K562 (cell line): ENCODE measurements around the gene TGM1. TPM values are rescaled to one million over a fixed set of nuclear protein-coding genes. Genes with fewer than 3 reads are reported as not detected.
A peak's percentile ranks its signal among the peaks of the same experiment; 100 is the strongest.

ENCODE experiments used
- ATAC-seq: fragments of 200-7000 bp; cut with Tn5 transposase; 3 replicates; pipeline ENCODE4 v1.9.1; 2020; ENCODE audit warnings: moderate library complexity
- BruUV-seq: library from RNA; stranded (reverse); fragments of 400-500 nt; replicated peaks from 2 replicates; lab custom pipeline; 2021; lab: Mats Ljungman, UMichigan
- CTCF ChIA-PET: fragments of 300-600 bp; formaldehyde crosslinking; extraction: SDS; loops from one replicate; lab custom pipeline; 2021; ENCODE audit warnings: low intra/inter-chr PET ratio; lab: Yijun Ruan, JAX
- POLR2A ChIA-PET: fragments of 300-600, 350-650 bp; sonication (Branson Sonifier 250); formaldehyde crosslinking; extraction: SDS; loops from one replicate; lab custom pipeline; 2021; ENCODE audit warnings: antibody characterized with exemption, inconsistent platforms; lab: Yijun Ruan, JAX
- DNase-seq, 4 experiments: peaks; one replicate each; pipeline versions ENCODE4 v3.0.0 to v3.0.0-alpha.2; 2011 to 2018; ENCODE audit warnings: low spot score in 3 of 4, mixed read lengths in 3 of 4; ENCODE audit errors: extremely low read depth in 1 of 4
- FAIRE-seq: peaks from 2 replicates; lab custom pipeline; 2011; peaks lifted over from hg19 to GRCh38; lab: Jason Lieb, UNC
- H2AFZ ChIP-seq: 2 replicates; pipeline ENCODE4 v1.6.0; 2011; ENCODE audit warnings: low read depth, low read length, control low read depth, inconsistent platforms
- H3K27ac ChIP-seq: fragments of 200-600 bp; 3 replicates; pipeline ENCODE4 v1.8.0; 2011; ENCODE audit warnings: low read depth, mild to moderate bottlenecking, control low read depth, inconsistent platforms, low read length, moderate library complexity, mixed read lengths; ENCODE audit errors: extremely low read depth
- H3K27me3 ChIP-seq, 2 experiments: fragments of 300-600 bp in 1 of 2; 2 replicates in 1 of 2; 3 replicates in 1 of 2; pipeline versions ENCODE4 v1.6.0 to v1.8.0; 2011; ENCODE audit warnings: inconsistent platforms in 2 of 2, low read length in 2 of 2, mild to moderate bottlenecking in 1 of 2, mixed read lengths in 1 of 2, moderate library complexity in 1 of 2; ENCODE audit not compliant: control insufficient read depth in 2 of 2, insufficient read depth in 2 of 2
- H3K36me3 ChIP-seq: fragments of 300-600 bp; 3 replicates; pipeline ENCODE4 v1.8.0; 2011; ENCODE audit warnings: mild to moderate bottlenecking, low read length, inconsistent platforms; ENCODE audit not compliant: control insufficient read depth, insufficient read depth
- H3K4me1 ChIP-seq, 2 experiments: fragments of 200-600 bp in 1 of 2; replicated peaks in 1 of 2; 2 replicates in 1 of 2; 3 replicates in 1 of 2; pipeline versions ENCODE4 v1.5.1 to v1.8.0; 2011; ENCODE audit warnings: inconsistent platforms in 2 of 2, low read length in 2 of 2, mild to moderate bottlenecking in 1 of 2, mixed read lengths in 1 of 2, moderate library complexity in 1 of 2; ENCODE audit not compliant: control insufficient read depth in 2 of 2, insufficient read depth in 2 of 2
- H3K4me2 ChIP-seq: 2 replicates; pipeline ENCODE4 v1.6.1; 2011; ENCODE audit warnings: low read length, control low read depth, inconsistent platforms, mixed read lengths; ENCODE audit not compliant: insufficient read depth
- H3K4me3 ChIP-seq: fragments of 200-600 bp; sonication (generic), shearing (Covaris generic); 2 replicates; pipeline ENCODE4 v1.5.1; 2016; ENCODE audit warnings: control low read depth, inconsistent platforms
- H3K79me2 ChIP-seq: fragments of 200-600 bp; 3 replicates; pipeline ENCODE4 v1.8.0; 2011; ENCODE audit warnings: low read length, inconsistent platforms; ENCODE audit not compliant: control insufficient read depth, insufficient read depth
- H3K9ac ChIP-seq, 2 experiments: 2 replicates each; pipeline versions ENCODE4 v1.6.0 to v1.6.1; 2011; ENCODE audit warnings: low read depth in 2 of 2, low read length in 2 of 2, control low read depth in 1 of 2, inconsistent platforms in 1 of 2, mild to moderate bottlenecking in 1 of 2, mixed read lengths in 1 of 2; ENCODE audit not compliant: insufficient read depth in 1 of 2
- H3K9me1 ChIP-seq: one replicate; pipeline ENCODE4 v1.6.0; 2011; ENCODE audit warnings: inconsistent platforms, mild to moderate bottlenecking, low read length, moderate library complexity; ENCODE audit not compliant: control insufficient read depth, insufficient read depth
- H3K9me3 ChIP-seq: replicated peaks from 2 replicates; pipeline ENCODE4 v1.5.1; 2011; ENCODE audit warnings: low read depth, low read length, inconsistent platforms; ENCODE audit not compliant: control insufficient read depth, insufficient read depth
- H4K20me1 ChIP-seq: replicated peaks from 2 replicates; pipeline ENCODE4 v1.6.1; 2011; ENCODE audit warnings: low read length, inconsistent platforms, mixed read lengths; ENCODE audit not compliant: control insufficient read depth, insufficient read depth
- ERF ChIP-seq: fragments of 450-650 bp; formaldehyde crosslinking; IDR thresholded peaks from 2 replicates; pipeline ENCODE4 v1.4.0; 2020; ENCODE audit warnings: mild to moderate bottlenecking, mixed read lengths
- ESRRB ChIP-seq: fragments of 250-450 bp; sonication (Bioruptor Pico); IDR thresholded peaks from 2 replicates; pipeline ENCODE4 v1.5.0; 2020; ENCODE audit warnings: mild to moderate bottlenecking, moderate library complexity, borderline replicate concordance
- SLC30A9 ChIP-seq: fragments of 250-450 bp; sonication (Bioruptor Pico); IDR thresholded peaks from 2 replicates; pipeline ENCODE4 v1.8.0; 2022; ENCODE audit warnings: mild to moderate bottlenecking, moderate library complexity
- ZNF395 ChIP-seq: fragments of 200-800 bp; sonication (Bioruptor generic); IDR thresholded peaks from 2 replicates; pipeline ENCODE4 v1.6.1; 2017; ENCODE audit warnings: missing genetic modification characterization, missing compliant biosample characterization
- WGBS: fragments of 100-300 bp; shearing (Covaris generic); methylation state at CpG from one replicate; pipeline ENCODE4 v1.1.6; 2016; ENCODE audit warnings: low coverage, mixed read lengths; ENCODE audit not compliant: insufficient coverage; ENCODE audit errors: missing lambda C conversion rate; 5-methylcytosine and 5-hydroxymethylcytosine counted together
- in situ Hi-C: fragments of 300-500 bp; cut with MboI; formaldehyde crosslinking; loops from 4 replicates; pipeline ENCODE4 v1.15.0; 2018; ENCODE audit warnings: inconsistent platforms, mixed read lengths
- intact Hi-C: fragments of 100-400 bp; cut with micrococcal nuclease; formaldehyde crosslinking; loops from 2 replicates; pipeline ENCODE4 v1.14.2; 2022
- polyA plus RNA-seq, 8 experiments: library from polyadenylated mRNA; depleted of rRNA in 4 of 8; stranded (reverse) in 5 of 8; unstranded in 3 of 8; fragments of >200 nt; fragmentation: Nextera tagmentation in 2 of 8; fragmentation: Illumina TruSeq in 1 of 8; extraction: Ambion mirVana in 2 of 8; extraction: Trizol in 1 of 8; gene quantifications; 2 replicates each; pipeline versions ENCODE4 v1.2.1 to v1.2.3, GENCODE V29; 2011 to 2014; ENCODE audit warnings: inconsistent platforms in 1 of 8, missing spikeins in 1 of 8
- total RNA-seq, 7 experiments: library from RNA; depleted of rRNA in 6 of 7; stranded (reverse); fragments of >200 nt in 6 of 7; fragmentation: Illumina TruSeq in 2 of 7; extraction: Trizol in 2 of 7; gene quantifications; 2 replicates each; pipeline versions ENCODE4 v1.2.1 to v1.2.3, GENCODE V29; 2011 to 2021; ENCODE audit warnings: low replicate concordance in 1 of 7

The TGM1 gene
- total and polyA plus RNA-seq, 9 of the 15 experiments (the other 6 are each of a cell fraction or from before 2014, with no cell fraction given) = 0.13 to 4.4 (median 0.88) TPM

- TF ChIP-seq SLC30A9 (CRISPR knock-in tag) (no peak), ESRRB (CRISPR knock-in tag) (no peak), ERF (CRISPR knock-in tag) (no peak), ZNF395 (CRISPR knock-in tag) (no peak)
- FAIRE-seq (no peak), ATAC-seq (no peak), DNase-seq (no peak)
- no TSS peak for BruUV-seq
- Histone ChIP-seq H3K4me2 (no peak overlapping the region), H3K9me1 (no peaks in the 10 kb centered on the region), H3K4me1 (peaks cover 0 to 39% of the 10 kb centered on the region in 2 experiments; a peak in 3 of 5 replicates), H2AFZ (no peak overlapping the region), H4K20me1 (no peaks in the 10 kb centered on the region), H3K9ac (peak overlapping the region in 1 of 2 experiments; percentile 58; a peak in 1 of 4 replicates), H3K27ac (no peak overlapping the region), H3K27me3 (no peaks in the 10 kb centered on the region), H3K4me3 (no peak overlapping the region), H3K79me2 (no peaks in the 10 kb centered on the region), H3K9me3 (no peaks in the 10 kb centered on the region), H3K36me3 (no peaks in the 10 kb centered on the region)
- CTCF ChIA-PET = no interaction called here
- POLR2A ChIA-PET = interaction anchor here (0.6 to 1.1 kb wide), 4 partner anchors 13 to 181 kb away, joined by 3 to 5 read pairs (median 3); no protein-coding TSS in a partner anchor
- in situ Hi-C loops = no loop called here
- 52% methylated on average over 5 of the region's 6 CpGs for WGBS
- intact Hi-C loops = no loop called here
Observed at GRCh38 chr14:24263848-24264247, 871 bp upstream of the TGM1 start.
